GM21526 (cell line): Measurements from ENCODE around the gene TTC39B.
A peak's percentile ranks its signal among the peaks of the same experiment; 100 is the strongest.

Source experiments
- ATAC-seq: cut with Tn5 transposase; IDR thresholded peaks from one replicate; pipeline ENCODE4 v1.9.1; 2021; ENCODE audit warnings: moderate library complexity; ENCODE audit not compliant: unreplicated experiment, low FRiP score

TTC39B gene

GRCh38 chr9:15139469-15139868 lies 167.5 kb downstream of the TTC39B start:
- no peak for ATAC-seq

- no peak for ATAC-seq
These were observed 168.7 kb downstream of the TTC39B start for GRCh38 chr9:15138357-15138686.

GRCh38 chr9:15137658-15138356 lies 169.2 kb downstream of the TTC39B start:
- ATAC-seq = no peak

GRCh38 chr9:15137089-15137488 lies 169.9 kb downstream of the TTC39B start:
- ATAC-seq = no peak

GRCh38 chr9:15136646-15137045 lies 170.4 kb downstream of the TTC39B start:
- ATAC-seq = no peak

- peak; percentile 93 for ATAC-seq
These were observed 171.7 kb downstream of the TTC39B start for GRCh38 chr9:15135164-15135792.

- ATAC-seq = no peak
These were observed 173.5 kb downstream of the TTC39B start for GRCh38 chr9:15133488-15133887.

- no peak for ATAC-seq
These were observed 174.9 kb downstream of the TTC39B start for GRCh38 chr9:15132091-15132490.

GRCh38 chr9:15131094-15131493 lies 175.9 kb downstream of the TTC39B start:
- no peak for ATAC-seq

GRCh38 chr9:15127831-15128230 lies 179.2 kb downstream of the TTC39B start:
- no peak for ATAC-seq

- no peak for ATAC-seq
These were observed 185.4 kb downstream of the TTC39B start for GRCh38 chr9:15121630-15122029.

- no peak for ATAC-seq
These were observed 190.9 kb downstream of the TTC39B start for GRCh38 chr9:15116130-15116580.

GRCh38 chr9:15115702-15116101 lies 191.3 kb downstream of the TTC39B start:
- ATAC-seq = no peak

- ATAC-seq = no peak
These were observed 192.0 kb downstream of the TTC39B start for GRCh38 chr9:15115041-15115440.
